Measurements from ENCODE around the gene RTL5. TPM values are rescaled to one million over a fixed set of nuclear protein-coding genes. Genes with fewer than 3 reads are reported as not detected.

RTL5 gene
- polyA plus RNA-seq, 1 of the 3 experiments (the other 2 are of a cell fraction) = 1.8 TPM

GRCh38 chrX:72115380-72115779, 16.3 kb downstream of the RTL5 start (continued):
- TF ChIP-seq PBX3 (IDR thresholded peaks at IDR 0.05) (peak; percentile 8; the same call in 1 of the 2 replicates), MAX (IDR thresholded peaks at IDR 0.05; ENCODE audit: low read depth) (no peak), EZH2phosphoT487 (IDR thresholded peaks at IDR 0.05; ENCODE audit: borderline replicate concordance, low read depth) (no peak), RFX5 (IDR thresholded peaks at IDR 0.05; ENCODE audit: low read length) (no peak), FOXM1 (IDR thresholded peaks at IDR 0.05; ENCODE audit: low read depth) (no peak), GATA2 (CRISPR knock-in tag; IDR thresholded peaks at IDR 0.05) (peak; percentile 92), ELF1 (IDR thresholded peaks at IDR 0.05) (no peak), GABPA (IDR thresholded peaks at IDR 0.05; ENCODE audit: low read depth) (no peak), EP300 (IDR thresholded peaks at IDR 0.05; ENCODE audit: borderline replicate concordance in 1 of 2, low read depth in 1 of 2, low read length in 1 of 2) (peak in 1 of 2 experiments; percentile 99; a peak in 2 of 4 replicates), SIN3A (IDR thresholded peaks at IDR 0.05; ENCODE audit: borderline replicate concordance, low read depth, low read length) (no peak), TAF1 (IDR thresholded peaks at IDR 0.05; ENCODE audit: borderline replicate concordance, low read depth, low read length) (no peak), CTCF (IDR thresholded peaks at IDR 0.05) (no peak), REST (IDR thresholded peaks at IDR 0.05; ENCODE audit: low read depth, low read length) (no peak), SMC3 (IDR thresholded peaks at IDR 0.05; ENCODE audit: low read depth, low read length) (no peak; the same call in 1 of the 2 replicates), IRF3 (IDR thresholded peaks at IDR 0.05; ENCODE audit: low read depth, low read length) (no peak), CHD2 (IDR thresholded peaks at IDR 0.05; ENCODE audit: low read length, partially characterized antibody) (peak; percentile 95), POLR2AphosphoS5 (IDR thresholded peaks at IDR 0.05; ENCODE audit: low read depth, low read length) (peak; percentile 32; the same call in 1 of the 2 replicates), MEF2A (IDR thresholded peaks at IDR 0.05; ENCODE audit: borderline replicate concordance, low read depth) (no peak), YY1 (IDR thresholded peaks at IDR 0.05; ENCODE audit: low read depth) (no peak), USF2 (IDR thresholded peaks at IDR 0.05; ENCODE audit: borderline replicate concordance, low read depth, low read length) (no peak), JUND (IDR thresholded peaks at IDR 0.05) (no peak), RAD21 (IDR thresholded peaks at IDR 0.05; ENCODE audit: low read length) (peak; percentile 35; the same call in 1 of the 2 replicates)
